ENCODE results near the gene DTX2.
"Not testable (repeated sequence)": the region's sequence is repeated elsewhere in the genome, so short reads cannot be mapped to it uniquely, and the experiment has no call there.

DNA sequence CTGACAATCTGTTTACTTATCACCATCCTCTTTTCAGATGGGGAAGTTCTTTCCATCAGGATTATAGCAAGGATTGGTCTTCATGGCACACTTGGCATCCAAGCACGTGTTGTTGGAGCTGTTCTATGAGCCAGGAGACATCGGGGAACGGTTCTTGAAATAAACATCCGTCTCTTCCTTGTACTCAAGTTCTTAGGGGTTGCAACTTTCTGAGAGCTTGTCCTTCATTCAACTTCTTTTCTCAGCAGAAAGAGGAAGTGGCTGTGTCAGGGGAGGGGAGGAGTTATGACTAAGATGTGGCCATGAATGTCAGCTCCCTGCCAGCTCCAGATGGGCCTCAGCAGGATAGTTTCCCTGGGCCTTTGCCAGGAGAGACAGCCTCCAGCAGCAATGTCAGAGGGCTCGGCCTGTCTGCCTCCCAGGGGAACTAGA, 15.9 kb upstream of the DTX2 start:
- not testable (repeated sequence) for TF ChIP-seq CTCF (IDR thresholded peaks at IDR 0.05); CHD2 (IDR thresholded peaks at IDR 0.05; ENCODE audit: low read length, partially characterized antibody); SMC3 (IDR thresholded peaks at IDR 0.05)

Measured in A549 (cell line).